Measurements from ENCODE around the gene ALMS1.

DNA sequence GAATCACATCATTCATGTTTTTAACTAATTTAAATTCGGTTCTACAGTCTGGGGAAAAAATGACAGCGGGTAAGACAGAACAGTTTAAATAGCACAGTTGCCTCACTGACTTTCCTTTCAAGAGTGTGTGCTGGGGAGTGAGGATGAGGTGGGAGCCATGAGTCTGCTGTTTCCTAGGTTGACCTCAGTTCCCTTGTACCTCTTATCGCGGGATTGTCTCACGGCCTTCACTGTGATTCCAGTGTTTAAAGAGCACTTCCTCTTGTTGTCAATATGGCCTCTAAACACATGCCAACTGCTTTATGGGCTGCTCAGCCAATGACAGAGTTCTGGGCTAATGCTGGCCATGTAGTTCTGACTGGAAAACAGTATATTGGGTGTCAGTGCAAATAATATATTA is 41.6 kb upstream of the ALMS1 start:
- TF ChIP-seq, protein P1, sequence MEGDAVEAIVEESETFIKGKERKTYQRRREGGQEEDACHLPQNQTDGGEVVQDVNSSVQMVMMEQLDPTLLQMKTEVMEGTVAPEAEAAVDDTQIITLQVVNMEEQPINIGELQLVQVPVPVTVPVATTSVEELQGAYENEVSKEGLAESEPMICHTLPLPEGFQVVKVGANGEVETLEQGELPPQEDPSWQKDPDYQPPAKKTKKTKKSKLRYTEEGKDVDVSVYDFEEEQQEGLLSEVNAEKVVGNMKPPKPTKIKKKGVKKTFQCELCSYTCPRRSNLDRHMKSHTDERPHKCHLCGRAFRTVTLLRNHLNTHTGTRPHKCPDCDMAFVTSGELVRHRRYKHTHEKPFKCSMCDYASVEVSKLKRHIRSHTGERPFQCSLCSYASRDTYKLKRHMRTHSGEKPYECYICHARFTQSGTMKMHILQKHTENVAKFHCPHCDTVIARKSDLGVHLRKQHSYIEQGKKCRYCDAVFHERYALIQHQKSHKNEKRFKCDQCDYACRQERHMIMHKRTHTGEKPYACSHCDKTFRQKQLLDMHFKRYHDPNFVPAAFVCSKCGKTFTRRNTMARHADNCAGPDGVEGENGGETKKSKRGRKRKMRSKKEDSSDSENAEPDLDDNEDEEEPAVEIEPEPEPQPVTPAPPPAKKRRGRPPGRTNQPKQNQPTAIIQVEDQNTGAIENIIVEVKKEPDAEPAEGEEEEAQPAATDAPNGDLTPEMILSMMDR (IDR thresholded peaks at IDR 0.05; ENCODE audit: poor library complexity) = no peak
- no peak for TF ChIP-seq EZH2phosphoT487 (IDR thresholded peaks at IDR 0.05; ENCODE audit: low read depth, severe bottlenecking, unreplicated experiment)
- TF ChIP-seq EZH2 (IDR thresholded peaks at IDR 0.05; ENCODE audit: borderline replicate concordance) = no peak

Data from hepatocyte (in vitro differentiated cells).